HEK293T (cell line): ENCODE measurements around the gene TMC1.

ENCODE experiments used
- ARNT ChIP-seq: fragments of 450-650 bp; IDR thresholded peaks from 2 replicates; pipeline ENCODE4 v1.6.1; 2017; ENCODE audit warnings: mild to moderate bottlenecking
- BHLHE40 ChIP-seq: fragments of 450-650 bp; IDR thresholded peaks from 2 replicates; pipeline ENCODE4 v1.6.1; 2016; ENCODE audit warnings: mild to moderate bottlenecking, moderate library complexity, borderline replicate concordance
- CTBP1 ChIP-seq: fragments of 450-650 bp; IDR thresholded peaks from 2 replicates; pipeline ENCODE4 v1.6.1; 2016; ENCODE audit warnings: borderline replicate concordance
- ELF4 ChIP-seq: fragments of 450-650 bp; IDR thresholded peaks from 2 replicates; pipeline ENCODE4 v1.6.1; 2017; ENCODE audit warnings: antibody characterized with exemption
- FOXK2 ChIP-seq: fragments of 450-650 bp; IDR thresholded peaks from 2 replicates; pipeline ENCODE4 v1.6.1; 2016; ENCODE audit warnings: mild to moderate bottlenecking
- FOXM1 ChIP-seq: fragments of 450-650 bp; IDR thresholded peaks from 2 replicates; pipeline ENCODE4 v1.6.1; 2017; ENCODE audit warnings: mild to moderate bottlenecking, borderline replicate concordance
- HDGF ChIP-seq: fragments of 450-650 bp; IDR thresholded peaks from 2 replicates; pipeline ENCODE4 v1.6.1; 2017; ENCODE audit warnings: antibody characterized with exemption, borderline replicate concordance
- L3MBTL2 ChIP-seq: fragments of 450-650 bp; conservative IDR thresholded peaks from 2 replicates; pipeline ENCODE4 v1.6.1; 2016; ENCODE audit warnings: mild to moderate bottlenecking
- LEF1 ChIP-seq: fragments of 450-650 bp; IDR thresholded peaks from 2 replicates; pipeline ENCODE4 v1.6.1; 2017; ENCODE audit warnings: mild to moderate bottlenecking, borderline replicate concordance
- NFRKB ChIP-seq: fragments of 450-650 bp; IDR thresholded peaks from 2 replicates; pipeline ENCODE4 v1.6.1; 2016; ENCODE audit warnings: mild to moderate bottlenecking, moderate library complexity
- PKNOX1 ChIP-seq: fragments of 450-650 bp; IDR thresholded peaks from 2 replicates; pipeline ENCODE4 v1.6.1; 2016
- SP1 ChIP-seq: fragments of 450-650 bp; IDR thresholded peaks from 2 replicates; pipeline ENCODE4 v1.6.1; 2017
- SUZ12 ChIP-seq: fragments of 450-650 bp; IDR thresholded peaks from 2 replicates; pipeline ENCODE4 v1.6.1; 2016; ENCODE audit warnings: mild to moderate bottlenecking
- TARDBP ChIP-seq: fragments of 450-650 bp; IDR thresholded peaks from 2 replicates; pipeline ENCODE4 v1.6.1; 2016

DNA sequence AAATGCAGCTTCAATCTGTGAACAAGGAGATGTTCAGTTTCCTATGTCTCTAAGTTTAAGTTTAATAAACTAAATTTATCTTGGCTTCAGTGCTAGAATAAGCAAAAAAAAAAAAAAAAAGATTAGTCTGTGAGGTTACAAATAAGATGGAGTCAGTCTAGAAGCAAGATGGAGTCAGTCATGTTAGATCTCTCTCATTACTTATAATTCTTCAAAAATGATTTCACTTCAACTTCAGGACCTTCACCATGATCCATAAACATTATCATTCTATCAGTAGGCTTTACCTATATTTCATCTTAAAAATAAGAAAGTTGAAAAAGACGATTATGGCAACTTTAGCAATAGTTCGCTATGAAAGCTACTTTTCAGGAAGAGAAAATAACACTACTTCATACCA lies 30.2 kb upstream of the TMC1 start:
- TF ChIP-seq ARNT (no peak), BHLHE40 (no peak), HDGF (no peak), FOXK2 (no peak), ELF4 (no peak), SUZ12 (no peak), SP1 (no peak), PKNOX1 (no peak), TARDBP (no peak), L3MBTL2 (no peak), CTBP1 (no peak), FOXM1 (no peak), NFRKB (no peak), LEF1 (no peak)
